HepG2 (cell line): ENCODE measurements around the gene ZNF425. TPM values are rescaled to one million over a fixed set of nuclear protein-coding genes. Genes with fewer than 3 reads are reported as not detected.

Experiments used
- DNMT3B ChIP-seq: conservative IDR thresholded peaks from 2 replicates; pipeline ENCODE4 v1.6.1; 2016; ENCODE audit warnings: missing biosample characterization, control low read depth
- FOXA1 ChIP-seq, 2 experiments: fragments of 450-650 bp in 1 of 2; sonication (generic) in 1 of 2; formaldehyde crosslinking in 1 of 2; IDR thresholded peaks; 2 replicates each; pipeline versions ENCODE4 v1.4.0 to v1.6.1; 2016 to 2020; ENCODE audit warnings: missing genetic modification reagents in 1 of 2
- KLF13 ChIP-seq: sonication (generic); formaldehyde crosslinking; IDR thresholded peaks from 2 replicates; pipeline ENCODE4 v1.4.0; 2020; ENCODE audit warnings: mild to moderate bottlenecking, missing genetic modification reagents
- PHF5A ChIP-seq: IDR thresholded peaks from one replicate; pipeline ENCODE4 v1.6.1; 2018; ENCODE audit warnings: low read depth, missing genetic modification reagents; ENCODE audit not compliant: unreplicated experiment
- THRA ChIP-seq: sonication (generic); formaldehyde crosslinking; IDR thresholded peaks from 2 replicates; pipeline ENCODE4 v1.4.0; 2020; ENCODE audit warnings: missing genetic modification reagents, borderline replicate concordance
- ZBTB39 ChIP-seq: sonication (generic); formaldehyde crosslinking; IDR thresholded peaks from 2 replicates; pipeline ENCODE4 v1.5.0; 2020; ENCODE audit warnings: missing genetic modification reagents
- ZEB1 ChIP-seq: IDR thresholded peaks from 2 replicates; pipeline ENCODE4 v1.6.1; 2012; ENCODE audit warnings: mild to moderate bottlenecking, low read depth, inconsistent platforms; ENCODE audit not compliant: insufficient replicate concordance
- ZNF275 ChIP-seq: sonication (generic); formaldehyde crosslinking; IDR thresholded peaks from 2 replicates; pipeline ENCODE4 v1.8.0; 2022; ENCODE audit warnings: missing genetic modification reagents, mild to moderate bottlenecking, inconsistent platforms, borderline replicate concordance
- ZNF543 ChIP-seq: sonication (generic); formaldehyde crosslinking; IDR thresholded peaks from 2 replicates; pipeline ENCODE4 v1.4.0; 2020; ENCODE audit warnings: mild to moderate bottlenecking, missing genetic modification reagents
- ZNF570 ChIP-seq: sonication (generic); formaldehyde crosslinking; IDR thresholded peaks from 2 replicates; pipeline ENCODE4 v1.4.0; 2020; ENCODE audit warnings: mild to moderate bottlenecking, missing genetic modification reagents, borderline replicate concordance
- ZNF646 ChIP-seq: sonication (generic); formaldehyde crosslinking; IDR thresholded peaks from 2 replicates; pipeline ENCODE4 v1.9.0; 2021; ENCODE audit warnings: mild to moderate bottlenecking, missing genetic modification reagents
- polyA plus RNA-seq, 8 experiments: library from polyadenylated mRNA; depleted of rRNA in 3 of 8; stranded (reverse) in 7 of 8; unstranded in 1 of 8; fragments of >200 nt; fragmentation: Illumina TruSeq in 4 of 8; extraction: Trizol in 4 of 8; gene quantifications; 2 replicates each; pipeline versions ENCODE4 v1.2.1 to v1.2.3, GENCODE V29; 2011 to 2016; ENCODE audit warnings: low read depth in 4 of 8, missing spikeins in 1 of 8, mixed read lengths in 1 of 8; ENCODE audit not compliant: insufficient read depth in 1 of 8
- total RNA-seq, 5 experiments: library from RNA; depleted of rRNA; stranded (reverse); fragments of >200 nt; fragmentation: Illumina TruSeq; extraction: Trizol; gene quantifications; 2 replicates each; pipeline ENCODE4 v1.2.3, GENCODE V29; 2016; ENCODE audit warnings: low read depth in 1 of 5

ZNF425 gene
- total and polyA plus RNA-seq, 2 of the 13 experiments (the other 11 are each of a cell fraction or from before 2014, with no cell fraction given): 0.51 to 1.1 TPM

- no peak for TF ChIP-seq ZNF646 (CRISPR knock-in tag)
- peak; percentile 68; the same call in 1 of the 2 replicates for TF ChIP-seq ZNF275
- 0 out of 2 replicates have a peak, but pooled peaks have one; percentile 26 for TF ChIP-seq THRA (CRISPR knock-in tag)
- TF ChIP-seq DNMT3B (CRISPR knock-in tag): no peak
- TF ChIP-seq ZBTB39: peak; percentile 84; the same call in 1 of the 2 replicates
- TF ChIP-seq ZNF543 (CRISPR knock-in tag): peak; percentile 91
- no peak for TF ChIP-seq FOXA1 (IDR thresholded peaks at IDR 0.05)
- TF ChIP-seq FOXA1 (CRISPR knock-in tag; IDR thresholded peaks at IDR 0.05): no peak
- no peak for TF ChIP-seq PHF5A (CRISPR knock-in tag)
- peak; percentile 23; the same call in 1 of the 2 replicates for TF ChIP-seq KLF13 (CRISPR knock-in tag)
- 0 out of 2 replicates have a peak, but pooled peaks have one; percentile 36 for TF ChIP-seq ZNF570 (CRISPR knock-in tag)
- no peak for TF ChIP-seq ZEB1
Observed at GRCh38 chr7:149090397-149091195, 35.5 kb downstream of the ZNF425 start, which contains the start of gene ZNF786 (continued).
